GM23248 (cell line): ENCODE data around the gene NCKAP5L.

Source experiments
- EZH2 ChIP-seq: fragments of 200-600 bp; sonication (generic); IDR thresholded peaks from 2 replicates; pipeline ENCODE4 v1.6.1; 2018; ENCODE audit warnings: antibody characterized with exemption, mild to moderate bottlenecking; ENCODE audit not compliant: insufficient read depth, poor library complexity, severe bottlenecking
- EZH2phosphoT487 ChIP-seq: fragments of 200-600 bp; sonication (generic); IDR thresholded peaks from 2 replicates; pipeline ENCODE4 v1.6.1; 2018; ENCODE audit warnings: antibody characterized with exemption, moderate library complexity, mild to moderate bottlenecking, low read depth; ENCODE audit not compliant: insufficient read depth

DNA sequence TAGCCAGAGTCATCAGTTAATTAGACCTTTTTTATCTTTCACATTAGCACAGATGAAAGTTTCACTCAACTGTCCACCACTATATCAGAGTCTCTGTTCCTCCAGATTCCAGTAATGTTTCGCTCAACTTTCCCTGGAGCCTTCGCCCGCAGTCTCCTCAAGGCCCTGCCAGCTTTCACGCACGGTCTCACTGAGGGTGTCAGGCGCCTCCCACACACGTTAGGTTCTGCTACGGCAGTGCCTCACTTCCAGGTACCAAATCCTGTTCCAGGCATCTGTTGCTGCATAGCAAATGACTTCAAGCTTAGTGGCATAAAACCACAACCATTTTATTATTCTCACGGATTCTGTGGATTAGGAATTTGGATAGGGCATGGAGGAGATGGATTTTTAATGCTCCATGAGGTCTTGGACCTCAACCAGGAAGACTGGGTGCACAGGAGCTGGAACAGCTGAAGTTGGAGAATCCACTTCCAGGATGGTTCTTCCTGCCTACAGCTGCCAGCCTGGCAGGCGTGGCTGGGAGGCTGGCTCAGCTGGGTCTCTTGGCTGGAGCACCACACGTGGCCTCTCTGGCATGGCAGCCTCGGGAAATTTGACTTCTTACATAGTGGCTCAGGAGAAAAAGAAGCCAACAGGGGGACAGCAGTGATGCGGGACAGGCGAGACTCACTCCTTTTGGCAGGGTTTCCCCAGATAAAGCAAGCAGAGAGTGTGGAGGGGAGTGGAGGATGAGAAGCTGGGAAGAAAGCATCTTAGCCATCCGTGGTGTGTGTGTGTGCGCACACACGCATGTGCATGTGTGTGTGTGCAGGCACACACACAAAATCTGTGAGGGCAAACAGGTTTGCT lies 36.0 kb upstream of the NCKAP5L start:
- no peak for TF ChIP-seq EZH2
- TF ChIP-seq EZH2phosphoT487, result no peak
